ENCODE measurements around the gene KMO.
A peak's percentile ranks its signal among the peaks of the same experiment; 100 is the strongest.

Gene KMO

DNA sequence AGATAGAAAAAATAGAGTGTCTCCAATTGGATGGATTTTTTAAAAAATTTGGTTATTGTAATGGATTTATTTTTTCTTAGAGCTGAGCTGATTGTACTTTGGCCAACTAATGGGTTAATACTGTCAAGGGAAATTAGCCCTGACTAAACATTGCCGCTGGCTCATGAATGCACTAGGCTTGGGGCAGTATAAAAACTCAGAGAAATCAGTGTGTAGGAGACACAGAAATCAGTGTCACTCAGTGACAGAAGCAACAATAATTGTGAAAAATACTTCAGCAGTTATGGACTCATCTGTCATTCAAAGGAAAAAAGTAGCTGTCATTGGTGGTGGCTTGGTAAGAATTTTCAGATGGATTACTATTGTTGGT lies at the start of gene KMO:
TSS of gene KMO (plus strand) at position 217 of the 370 bp plus-strand sequence. CDS start at position 284, 67 bp downstream.
- no peak for DNase-seq

GRCh38 chr1:241482761-241483250 lies 49.4 kb upstream of the KMO start:
- no peak for DNase-seq

DNA sequence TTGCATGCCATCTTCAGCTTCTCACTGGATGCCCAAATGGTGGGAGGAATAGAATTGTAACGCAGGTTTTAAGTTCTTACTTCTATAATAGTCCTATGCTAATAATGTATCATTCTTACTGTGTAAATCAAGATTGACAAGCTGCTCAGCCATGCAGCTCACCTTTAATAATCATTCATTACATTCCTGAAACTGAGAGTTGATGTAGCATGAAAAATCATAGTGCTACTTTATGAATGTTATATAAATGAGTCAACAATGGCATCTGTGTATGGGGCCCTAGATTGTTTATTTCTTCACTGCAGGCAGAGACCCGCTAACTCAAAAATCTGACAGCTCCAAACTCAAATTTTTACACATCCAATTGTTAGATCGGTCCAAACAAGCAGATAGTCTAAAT lies 47.0 kb upstream of the KMO start:
- DNase-seq, result no peak

DNA sequence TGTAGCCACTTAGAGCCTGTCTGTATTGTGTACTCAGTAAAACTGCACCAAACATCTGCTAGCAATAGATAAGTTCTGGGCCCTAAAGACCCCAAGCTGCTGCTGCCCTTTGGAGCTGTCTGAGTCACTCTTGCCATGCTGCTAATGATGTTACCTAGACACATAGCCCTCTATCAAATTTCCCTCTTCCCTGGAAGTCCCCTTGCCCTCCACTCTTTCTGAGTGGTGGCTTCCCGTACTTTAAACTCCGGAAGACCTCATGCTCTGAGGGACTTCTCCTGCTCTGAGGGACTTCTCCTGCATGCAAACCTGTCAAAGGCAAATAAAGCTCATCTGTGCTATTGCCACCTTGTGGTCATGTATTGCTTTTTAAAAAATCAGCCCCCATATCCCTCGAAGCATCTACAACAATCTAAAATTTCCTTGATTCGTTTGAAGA lies 46.6 kb upstream of the KMO start:
- DNase-seq, result no peak

- no peak for DNase-seq
These were observed 43.4 kb upstream of the KMO start for GRCh38 chr1:241488739-241489138.

- no peak for DNase-seq
These were observed 36.4 kb upstream of the KMO start for GRCh38 chr1:241495741-241496140.

- DNase-seq, result no peak
These were observed 32.3 kb upstream of the KMO start for GRCh38 chr1:241499910-241500309.

DNA sequence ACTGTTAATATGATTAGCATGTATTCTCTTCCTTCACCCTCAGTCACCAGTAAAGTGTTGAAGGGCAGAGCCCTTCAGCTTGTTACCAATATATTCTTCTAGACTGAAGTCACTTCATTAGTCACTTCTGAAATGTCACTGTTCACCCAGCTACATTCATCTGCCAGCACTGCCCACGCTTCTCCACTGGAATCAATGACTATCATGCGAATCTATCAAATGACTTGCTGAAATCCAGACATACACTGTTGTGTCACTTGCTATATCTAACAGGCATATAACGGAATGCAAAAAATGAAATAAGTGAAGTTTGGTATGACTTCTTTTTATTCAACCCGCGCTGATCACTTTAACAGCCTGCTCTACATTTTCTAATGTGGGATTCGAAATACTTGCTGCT lies 28.7 kb upstream of the KMO start:
- no peak for DNase-seq

DNA sequence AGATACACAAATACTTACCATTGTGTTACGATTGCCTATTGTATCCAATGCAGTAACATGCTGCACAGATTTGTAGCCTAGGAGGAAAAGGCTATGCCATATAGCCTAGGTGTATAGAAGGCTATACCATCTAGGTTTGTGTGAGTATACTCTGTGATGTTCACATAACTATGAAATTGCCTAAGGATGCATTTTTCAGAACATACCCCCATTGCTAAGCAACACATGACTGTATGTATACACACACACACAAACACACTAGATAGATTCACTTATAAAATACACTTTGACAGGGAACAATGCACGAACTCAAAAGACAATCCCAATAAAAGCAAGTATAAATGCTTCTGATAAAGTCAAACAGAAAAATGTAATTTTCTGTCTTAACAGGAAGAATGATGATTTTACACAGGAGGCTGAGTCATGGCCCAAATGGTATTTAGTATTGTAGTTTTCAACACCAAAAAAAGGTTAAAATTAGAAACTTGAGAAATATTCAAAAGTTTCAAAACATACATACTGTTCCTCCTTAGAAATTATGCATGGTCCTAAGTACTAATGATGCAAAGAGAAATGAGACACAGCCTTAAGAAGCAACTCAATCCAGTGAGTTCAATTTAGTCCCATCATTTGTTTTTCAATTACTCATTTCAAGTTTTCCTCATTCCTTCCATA lies 24.9 kb upstream of the KMO start:
- no peak for DNase-seq

DNA sequence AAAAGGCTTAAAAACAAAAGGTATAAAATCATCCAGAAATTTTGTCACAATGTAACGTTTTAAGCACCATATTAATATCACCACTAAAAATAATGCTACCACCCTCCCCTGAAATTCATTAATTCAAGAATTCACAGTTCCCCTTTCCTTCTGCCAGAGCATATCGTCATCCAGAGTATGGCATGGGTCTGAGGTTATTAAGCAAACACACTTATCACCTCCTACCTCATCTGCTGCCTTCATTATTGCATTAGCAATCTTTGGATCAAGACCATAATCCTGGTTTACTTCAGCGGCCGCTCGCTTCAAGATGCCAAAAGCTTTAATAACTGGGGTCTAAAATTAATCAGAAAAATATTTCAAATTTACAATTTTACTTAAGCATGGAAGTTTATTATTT lies 18.8 kb upstream of the KMO start:
- no peak for DNase-seq

DNA sequence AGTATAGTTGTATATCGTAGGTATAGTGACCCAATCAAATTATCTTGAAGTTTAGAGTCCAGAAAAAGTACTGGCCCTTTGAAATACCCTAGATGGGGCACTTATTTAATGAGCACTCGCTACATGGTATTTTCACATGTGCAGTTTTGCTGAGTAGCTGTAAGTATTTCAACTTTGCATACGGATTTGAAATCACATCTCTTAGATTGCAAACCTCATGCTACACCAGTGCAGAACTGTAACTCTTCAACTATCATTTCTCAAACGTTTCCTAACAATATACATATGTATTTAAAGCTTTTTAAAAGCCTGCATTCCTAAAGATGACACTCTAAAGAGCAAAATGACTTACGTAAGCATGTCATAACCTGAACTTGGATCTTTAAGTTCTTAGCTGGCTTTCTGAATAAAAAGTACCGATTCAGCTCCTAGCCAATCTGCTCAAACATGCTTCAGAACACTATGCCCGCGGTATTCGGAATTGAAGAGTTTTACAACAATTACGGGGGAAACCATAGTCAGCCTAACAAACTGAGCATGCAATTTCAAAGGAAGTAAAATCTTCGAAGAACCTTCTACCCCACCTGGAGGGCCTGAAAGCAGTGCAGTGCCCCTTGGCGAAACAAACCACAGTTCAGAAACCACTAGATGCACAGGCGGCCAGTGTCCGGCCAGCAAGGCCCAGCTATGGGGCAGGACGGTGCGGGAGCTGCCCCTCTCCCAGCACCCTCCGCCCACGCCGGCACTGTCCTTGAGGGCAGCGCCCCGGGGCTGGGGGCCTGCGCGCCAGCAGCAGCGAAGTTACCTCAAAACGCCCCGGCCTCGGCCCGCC lies 13.5 kb upstream of the KMO start:
- DNase-seq, result peak in 1 of 4 experiments; percentile 26

- DNase-seq, result peak; percentile 69 to 82 (median 82)
These were observed 12.7 kb upstream of the KMO start, which contains the start of gene FH for GRCh38 chr1:241519308-241520079. Gene FH, minus strand, starts transcription at chr1:241519755. Its CDS starts 33 bp downstream, at chr1:241519722.

DNA sequence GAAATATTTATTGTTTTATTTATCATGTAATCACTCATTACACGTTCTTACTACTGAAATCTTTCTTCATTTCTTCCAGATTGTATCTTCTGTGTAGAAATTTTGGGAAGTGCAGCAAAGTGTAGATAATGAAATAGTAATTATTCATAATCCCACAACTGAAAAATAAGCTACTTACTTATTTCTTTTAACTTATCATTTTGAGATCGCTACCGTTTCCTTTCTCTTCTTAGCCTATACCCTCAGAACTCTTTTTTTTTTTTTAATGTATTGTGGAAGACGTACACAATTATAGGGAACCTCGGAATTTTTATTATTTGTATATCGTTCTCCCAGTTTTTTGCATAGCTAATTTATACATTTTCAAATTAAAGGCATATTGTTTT lies 12.1 kb upstream of the KMO start:
- no peak for DNase-seq

DNA sequence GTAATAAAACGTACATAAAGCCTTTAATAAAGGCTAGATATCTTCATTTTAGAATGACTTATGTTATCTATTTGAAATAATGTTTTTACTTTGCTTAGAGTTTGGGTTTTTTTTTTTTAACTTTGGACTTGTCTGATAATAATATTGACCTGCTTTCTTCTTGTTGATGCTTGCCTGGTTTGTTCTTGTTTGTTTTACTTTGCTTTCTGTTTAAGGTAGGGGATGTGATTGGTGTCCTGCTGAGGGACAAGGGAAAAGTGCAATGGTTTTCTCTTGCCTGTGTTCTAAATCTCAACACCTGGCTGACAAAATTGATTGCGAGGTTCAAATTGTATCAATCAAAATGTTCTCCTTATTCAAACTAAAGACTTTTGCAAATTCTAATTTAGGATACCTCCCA lies 10.5 kb upstream of the KMO start:
- DNase-seq, result no peak

DNA sequence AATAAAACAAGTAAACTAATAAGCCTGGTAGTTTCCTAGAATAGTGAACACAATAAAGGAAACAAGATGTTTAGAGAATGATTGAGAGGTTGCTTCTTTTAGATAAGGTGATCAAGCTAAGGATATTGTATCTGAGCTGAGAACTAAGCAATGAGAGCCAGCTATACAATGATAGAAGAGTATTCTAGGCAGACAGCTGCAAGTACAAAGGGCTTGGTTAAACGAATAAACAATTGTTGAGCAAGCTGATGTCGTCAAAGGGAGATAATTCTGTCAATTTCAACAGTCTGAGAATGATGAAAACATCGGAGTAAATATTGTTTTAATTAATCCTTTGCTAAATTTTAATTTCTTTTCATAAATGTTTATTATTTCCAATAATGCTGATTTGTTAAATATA lies 7.2 kb upstream of the KMO start:
- DNase-seq, result no peak

DNA sequence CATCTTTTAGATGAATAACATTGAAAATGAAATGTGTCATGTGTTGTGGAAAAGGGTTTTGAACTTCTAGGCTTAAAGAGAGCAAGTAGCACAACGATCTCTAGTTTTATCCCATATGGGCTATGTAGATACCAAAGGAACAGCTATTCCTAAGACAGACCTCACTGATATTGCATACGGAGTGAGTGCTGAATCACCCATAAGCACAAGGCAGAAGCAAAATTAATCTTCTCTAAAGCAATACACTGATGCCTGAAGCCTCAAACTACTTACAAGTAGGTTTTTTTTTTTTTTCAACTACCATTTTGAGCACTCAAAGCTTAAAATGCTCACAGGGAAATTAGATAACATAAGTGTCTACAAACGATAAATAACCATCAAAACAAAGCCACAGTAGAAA lies 5.0 kb upstream of the KMO start:
- no peak for DNase-seq

DNA sequence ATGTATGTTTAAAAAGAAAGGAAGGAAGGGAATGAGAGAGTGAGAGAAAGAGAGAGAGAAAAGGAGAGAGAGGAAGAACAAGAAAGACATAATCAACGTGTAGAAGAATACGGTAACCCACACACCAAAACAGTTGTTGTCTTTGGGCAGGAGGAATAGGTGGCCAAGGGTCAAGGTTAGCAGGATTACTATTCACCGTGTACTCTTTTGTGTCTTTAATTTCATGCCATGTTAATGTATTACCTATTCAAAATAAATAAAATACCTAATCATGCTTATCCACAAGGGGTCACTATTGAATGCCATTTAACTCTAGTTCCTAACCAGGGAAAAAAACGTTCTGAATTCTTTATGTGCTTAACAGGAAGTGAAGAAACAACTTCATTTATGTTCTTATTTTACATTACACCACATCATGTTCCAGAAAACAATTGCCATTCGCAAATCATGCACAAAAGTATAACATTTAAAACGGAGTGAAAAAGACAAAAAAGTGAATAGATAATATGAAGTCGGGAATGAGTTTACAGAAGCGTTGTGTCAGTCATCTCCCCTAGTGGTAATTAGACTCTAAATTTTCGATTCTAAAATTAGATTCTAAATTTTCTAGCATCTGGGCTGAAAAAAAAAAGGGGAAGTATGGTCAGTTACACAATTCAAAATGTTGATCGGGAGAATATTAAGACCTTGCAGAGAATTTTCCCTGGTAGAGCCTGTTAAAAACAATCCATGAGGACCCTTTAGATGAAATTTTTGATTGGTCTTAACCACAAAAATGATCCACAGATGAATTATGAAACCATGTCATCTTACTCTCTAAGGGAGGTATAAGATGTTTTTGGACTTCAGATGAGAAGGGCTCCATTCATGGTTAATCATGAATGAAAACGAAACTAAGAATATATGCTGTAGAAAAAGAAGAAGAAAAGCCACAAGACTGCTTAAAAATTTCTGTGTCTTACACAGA lies 700 bp upstream of the KMO start:
- no peak for DNase-seq

GRCh38 chr1:241532864-241533263 lies 686 bp downstream of the KMO start:
- no peak for DNase-seq

- no peak for DNase-seq
These were observed 1.3 kb downstream of the KMO start for GRCh38 chr1:241533326-241534115.

DNA sequence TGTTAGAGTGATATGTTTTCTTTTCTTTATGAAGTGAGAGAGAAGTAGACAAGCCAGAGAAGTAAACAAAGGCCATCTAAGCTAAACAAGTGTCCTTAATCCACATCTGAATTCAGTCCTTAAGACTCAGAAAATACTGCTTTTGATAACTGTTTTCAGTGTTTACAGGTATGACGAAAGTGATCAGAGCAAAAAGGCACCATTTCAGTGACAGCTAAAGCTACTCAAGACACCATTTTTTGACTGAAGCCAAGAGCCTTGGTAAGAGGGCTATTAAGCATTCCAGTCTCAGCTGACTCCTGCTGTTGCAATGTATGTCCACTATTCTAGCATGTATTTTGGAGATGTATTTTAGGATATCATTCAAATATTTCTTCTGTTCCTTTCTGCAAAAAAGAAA lies 4.1 kb downstream of the KMO start:
- no peak for DNase-seq

GRCh38 chr1:241536969-241537368 lies 4.8 kb downstream of the KMO start:
- DNase-seq, result no peak
